ENCODE measurements around the gene FAM13C.

GRCh38 chr10:59400214-59400613, 37.9 kb upstream of the FAM13C start:
- TF ChIP-seq CTCF (IDR thresholded peaks at IDR 0.05) (no peak), POLR2A (IDR thresholded peaks at IDR 0.05) (no peak), POLR2AphosphoS5 (IDR thresholded peaks at IDR 0.05; ENCODE audit: insufficient read depth in 1 of 2, low read depth in 1 of 2) (no peak)

Measured in vagina (tissue), 2 donors.